Measurements from ENCODE around the gene LRCOL1.

GRCh38 chr12:132554845-132555630 lies 55.3 kb downstream of the LRCOL1 start:
- peak; percentile 61 for TF ChIP-seq CTCF (IDR thresholded peaks at IDR 0.05; ENCODE audit: low read depth, low read length, poor library complexity, severe bottlenecking)
- no peak for TF ChIP-seq EZH2phosphoT487 (IDR thresholded peaks at IDR 0.05; ENCODE audit: borderline replicate concordance, low read length)

All from DOHH2 (cell line).